HUDEP-2 (cell line): ENCODE data around the gene FH.

ENCODE experiments used
- DNase-seq, 76 experiments: peaks; one replicate each; lab custom pipeline; 2025; ENCODE audit not compliant: unreplicated experiment in 76 of 76; lab: John Stamatoyannopoulos, UW

The FH gene

DNA sequence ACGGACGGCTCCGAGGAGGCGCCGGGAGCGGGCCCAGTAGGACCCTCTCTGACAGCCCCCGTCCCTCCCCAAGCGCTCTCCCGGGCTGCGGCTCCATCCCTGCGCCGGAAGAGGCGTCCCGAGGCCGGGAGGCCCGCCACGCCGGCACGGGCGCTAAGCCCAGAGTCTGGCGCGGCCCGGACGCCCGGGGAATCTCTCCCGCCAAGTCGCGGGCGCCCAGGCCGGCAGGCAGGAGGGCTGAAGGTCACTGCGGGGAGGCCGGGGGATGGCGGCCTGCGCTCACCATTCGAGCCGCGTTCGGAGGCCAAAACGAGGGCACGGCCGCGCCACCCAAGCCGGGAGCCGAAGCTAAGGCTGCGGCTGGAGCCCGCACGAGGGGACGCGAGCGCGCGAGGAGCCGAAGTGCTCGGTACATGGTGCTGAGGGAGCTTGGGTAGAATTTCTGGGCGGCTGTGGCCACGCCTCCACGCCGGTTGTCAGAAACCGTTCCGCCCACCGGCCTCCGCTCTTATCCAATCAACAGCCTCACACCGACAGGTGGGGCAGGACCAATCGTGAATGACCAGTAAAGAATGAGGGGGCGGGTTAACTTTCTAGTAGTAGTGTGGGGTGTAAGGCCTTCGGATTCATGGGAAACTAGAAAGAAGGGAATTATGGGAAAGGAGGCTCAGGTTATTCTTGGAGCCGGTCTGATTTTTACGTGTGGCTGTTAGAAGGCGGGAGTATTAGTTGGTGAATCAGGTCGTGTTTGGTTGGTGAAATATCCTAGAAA is at the start of gene FH:
Gene FH (minus strand): TSS at position 448 of the 772 bp plus-strand sequence. CDS start 33 bp downstream, at position 415.
- peak; percentile 5 to 98 (median 90) for DNase-seq

DNA sequence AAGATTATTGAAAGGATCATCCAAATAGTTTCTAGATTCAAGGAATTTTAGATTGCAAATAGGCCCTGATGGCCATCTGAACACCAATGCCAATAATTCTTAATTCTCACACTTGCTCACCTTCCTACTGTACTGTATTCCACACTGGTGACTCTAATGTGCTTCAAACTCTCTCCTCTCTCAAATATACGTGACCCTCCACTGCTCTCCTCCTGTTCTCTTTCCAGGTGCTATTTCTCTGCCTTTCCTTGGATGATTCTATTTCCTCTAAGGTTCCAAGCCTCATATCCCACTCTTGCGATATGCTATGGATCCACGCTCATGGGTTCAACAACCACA is 41.3 kb upstream of the FH start:
- DNase-seq, result no peak

DNA sequence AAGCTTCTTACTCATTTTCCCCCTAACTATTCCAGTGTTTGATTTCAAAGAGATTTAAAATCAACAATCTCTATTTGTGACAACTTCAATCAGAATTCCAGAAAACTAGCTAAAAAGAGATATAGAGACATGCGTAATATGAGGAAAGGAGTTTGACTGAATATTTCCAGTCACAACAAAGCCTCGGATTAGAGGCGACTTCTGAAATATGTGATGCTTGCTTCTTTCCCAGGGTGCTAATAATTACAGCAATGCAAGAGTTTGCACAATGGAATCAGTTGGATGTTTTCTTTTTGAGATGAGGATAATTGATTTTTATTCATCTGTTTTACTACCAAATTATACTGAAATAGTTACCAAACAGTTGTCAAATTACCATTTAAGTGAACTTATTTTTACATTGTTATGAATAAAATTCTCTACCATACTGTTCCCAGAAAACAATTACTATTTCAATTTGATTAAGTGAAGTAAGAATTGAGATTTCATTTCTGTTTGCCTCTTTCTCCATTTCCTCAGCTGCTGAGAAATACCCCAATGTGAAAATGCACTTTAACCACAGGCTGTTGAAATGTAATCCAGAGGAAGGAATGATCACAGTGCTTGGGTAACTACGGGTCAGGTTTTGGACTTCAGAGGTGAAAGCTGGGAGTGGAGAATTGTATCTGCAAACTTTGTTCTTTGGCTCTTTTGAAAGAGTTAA is 40.7 kb upstream of the FH start:
- DNase-seq, result no peak

DNA sequence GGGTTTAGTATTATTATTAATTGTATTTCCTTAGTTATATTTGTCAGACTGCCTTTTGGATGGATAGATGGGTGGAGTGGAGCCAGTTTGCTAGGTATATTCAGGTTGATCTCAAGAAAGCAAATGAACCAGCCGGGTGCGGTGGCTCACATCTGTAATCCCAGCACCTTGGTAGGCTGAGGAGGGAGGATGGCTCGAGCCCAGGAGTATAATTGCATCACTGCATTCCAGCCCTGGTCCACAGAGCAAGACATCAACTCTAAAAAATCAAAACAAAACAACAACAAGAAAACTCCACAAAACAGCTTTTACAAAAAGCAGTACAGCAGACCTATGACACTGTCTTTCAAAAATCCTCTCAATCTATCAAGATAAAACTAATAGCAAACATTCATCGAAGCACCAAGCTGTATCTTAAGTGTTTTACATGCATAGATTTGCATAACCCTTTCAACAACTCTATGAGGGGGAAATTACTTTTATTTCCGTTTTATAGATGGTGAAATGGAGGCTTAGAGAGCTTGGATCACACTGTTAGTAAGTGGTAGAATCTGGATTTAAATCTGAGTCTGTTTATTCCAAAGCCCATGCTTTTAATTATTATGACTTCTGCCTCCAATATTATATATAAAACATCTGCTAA is 38.1 kb upstream of the FH start:
- DNase-seq, result no peak

DNA sequence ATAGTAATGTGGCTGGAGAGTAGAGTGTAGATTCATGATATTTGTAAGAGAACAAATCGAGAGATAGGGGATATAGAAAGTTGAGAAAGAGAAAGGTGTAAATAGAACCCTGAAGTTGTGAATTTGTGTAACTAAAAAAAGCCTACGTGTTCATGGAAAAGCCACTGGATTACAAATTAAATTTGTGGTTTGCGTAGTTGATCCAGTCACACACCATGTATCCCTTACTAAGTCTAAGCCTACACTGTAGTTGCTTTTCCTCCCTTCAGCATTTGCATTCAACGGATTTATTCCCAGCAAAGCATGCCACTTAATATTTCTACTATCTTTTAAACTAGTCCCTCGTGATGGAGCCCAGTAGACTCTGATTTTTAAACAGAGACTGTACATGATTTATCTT is 37.5 kb upstream of the FH start:
- DNase-seq, result no peak

DNA sequence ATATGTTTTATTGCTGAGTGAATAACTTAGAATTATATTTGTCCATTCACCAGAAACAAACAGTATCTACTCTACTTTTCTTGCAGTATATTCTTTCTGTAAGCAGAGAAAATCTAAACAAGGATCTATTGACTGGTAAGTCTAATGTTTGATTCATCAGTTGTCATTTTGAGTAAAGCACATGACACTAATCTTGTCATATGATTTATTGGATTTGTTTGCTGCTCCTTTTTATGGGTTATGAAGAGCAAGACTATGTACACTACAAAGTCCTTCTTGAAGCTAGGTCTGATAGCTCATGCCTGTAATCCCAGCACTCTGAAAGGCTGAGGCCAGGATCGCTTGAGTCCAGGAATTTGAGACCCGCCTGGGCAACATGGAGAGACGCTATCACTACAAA is 36.0 kb upstream of the FH start:
- no peak for DNase-seq

DNA sequence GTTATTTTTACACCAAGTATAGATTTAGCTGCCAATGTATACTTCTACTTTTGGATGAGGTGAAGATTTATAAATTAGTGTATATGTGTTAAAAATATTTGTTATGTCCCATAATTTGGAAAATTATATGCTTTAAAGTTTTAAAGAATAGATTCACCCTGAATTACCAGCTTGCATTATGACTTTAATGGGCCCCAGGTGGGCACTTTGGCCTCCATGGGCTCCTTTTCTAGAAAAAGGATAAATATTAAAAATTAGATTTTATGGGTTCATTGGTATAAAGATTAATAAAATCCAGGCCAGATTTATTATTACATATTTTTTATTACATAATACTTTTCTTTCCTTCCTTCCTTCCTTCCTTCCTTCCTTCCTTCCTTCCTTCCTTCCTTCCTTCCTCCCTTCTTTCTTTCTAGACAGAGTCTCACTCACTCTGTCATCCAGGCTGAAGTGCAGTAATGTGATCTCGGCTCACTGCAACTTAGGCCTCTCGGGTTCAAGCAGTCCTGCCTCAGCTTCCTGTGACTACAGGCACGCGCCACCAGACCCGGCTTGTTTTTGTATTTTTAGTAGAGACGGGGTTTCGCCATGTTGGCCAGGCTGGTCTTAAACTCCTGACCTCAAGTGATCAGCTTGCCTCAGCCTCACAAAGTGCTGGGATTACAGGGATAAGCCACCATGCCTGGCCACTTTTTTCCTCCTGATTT is 34.5 kb upstream of the FH start:
- DNase-seq, result no peak

DNA sequence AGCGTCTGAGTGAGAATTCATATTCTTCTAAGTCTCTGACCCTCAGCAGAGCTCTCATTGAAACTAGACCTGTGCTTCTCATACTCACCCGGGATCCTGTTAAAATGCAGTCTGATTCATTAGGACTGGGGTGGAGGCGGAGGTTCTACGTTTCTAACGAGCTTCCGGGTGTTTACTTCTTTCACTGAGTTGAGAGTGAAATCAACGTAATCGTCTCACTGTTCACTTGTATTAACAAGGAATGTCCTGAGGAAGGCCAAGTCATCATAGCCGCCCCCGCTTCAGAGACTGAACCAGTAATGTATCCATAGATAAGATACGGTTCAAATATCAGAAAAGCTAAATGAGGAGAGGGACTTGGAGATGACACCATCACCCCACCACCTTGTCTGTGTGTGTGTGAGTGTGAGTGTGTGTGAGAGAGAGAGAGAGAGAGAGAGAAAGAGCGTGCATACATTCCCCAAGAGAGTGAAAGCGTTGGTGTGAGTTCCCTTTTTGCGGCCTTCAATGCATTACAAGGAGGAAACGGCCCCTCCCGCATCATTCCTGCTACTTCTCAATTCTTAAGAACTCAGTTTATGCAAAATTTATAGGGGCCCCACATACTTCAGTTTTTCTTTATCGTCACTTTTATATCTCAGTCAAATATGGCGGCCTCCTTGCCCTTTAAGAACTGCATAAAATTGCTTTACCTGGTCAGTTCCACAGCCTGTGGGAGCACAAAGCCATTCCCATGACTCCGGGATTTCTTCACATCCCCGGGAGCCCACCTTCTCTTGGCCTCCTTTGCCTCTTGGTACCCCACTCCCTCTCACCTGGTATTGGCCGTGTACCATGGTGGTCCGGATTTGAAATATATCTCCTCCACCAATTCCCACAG is 32.4 kb upstream of the FH start:
- DNase-seq, result no peak

DNA sequence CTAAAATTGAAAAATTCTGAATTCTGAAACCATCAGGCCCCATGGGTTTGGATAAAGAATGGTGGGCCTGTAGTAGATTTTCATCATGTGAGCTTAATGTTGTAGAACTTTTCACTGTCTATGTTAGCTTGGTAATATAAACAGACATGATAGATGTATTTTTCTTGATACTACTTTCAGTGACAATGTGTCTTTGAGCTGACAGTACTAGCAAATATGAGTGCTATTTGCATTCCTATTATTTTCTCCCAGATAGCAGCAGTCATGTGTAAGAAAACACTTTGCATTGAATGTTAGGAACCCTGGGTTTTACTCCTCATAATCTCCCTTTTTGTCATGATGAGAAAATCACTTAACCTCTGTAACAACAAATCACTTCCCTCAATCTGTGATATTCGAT is 30.8 kb upstream of the FH start:
- no peak for DNase-seq

DNA sequence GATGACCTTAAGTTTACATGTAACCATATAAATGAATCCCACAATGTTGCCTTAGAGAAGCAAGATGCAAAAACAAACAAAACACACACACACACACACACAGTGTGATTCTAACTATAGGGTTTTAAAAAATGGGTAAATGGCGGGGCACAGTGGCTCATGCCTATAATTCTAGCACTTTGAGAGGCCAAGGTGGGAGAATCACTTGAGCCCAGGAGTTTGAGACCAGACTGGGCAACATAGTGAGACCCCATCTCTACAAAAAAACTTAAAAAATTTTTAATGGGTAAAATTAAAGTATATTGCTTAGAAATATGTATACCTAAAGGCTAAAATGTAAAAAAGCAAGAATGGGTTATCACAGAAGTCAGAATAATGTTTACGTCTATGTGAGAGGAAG is 28.5 kb upstream of the FH start:
- no peak for DNase-seq

DNA sequence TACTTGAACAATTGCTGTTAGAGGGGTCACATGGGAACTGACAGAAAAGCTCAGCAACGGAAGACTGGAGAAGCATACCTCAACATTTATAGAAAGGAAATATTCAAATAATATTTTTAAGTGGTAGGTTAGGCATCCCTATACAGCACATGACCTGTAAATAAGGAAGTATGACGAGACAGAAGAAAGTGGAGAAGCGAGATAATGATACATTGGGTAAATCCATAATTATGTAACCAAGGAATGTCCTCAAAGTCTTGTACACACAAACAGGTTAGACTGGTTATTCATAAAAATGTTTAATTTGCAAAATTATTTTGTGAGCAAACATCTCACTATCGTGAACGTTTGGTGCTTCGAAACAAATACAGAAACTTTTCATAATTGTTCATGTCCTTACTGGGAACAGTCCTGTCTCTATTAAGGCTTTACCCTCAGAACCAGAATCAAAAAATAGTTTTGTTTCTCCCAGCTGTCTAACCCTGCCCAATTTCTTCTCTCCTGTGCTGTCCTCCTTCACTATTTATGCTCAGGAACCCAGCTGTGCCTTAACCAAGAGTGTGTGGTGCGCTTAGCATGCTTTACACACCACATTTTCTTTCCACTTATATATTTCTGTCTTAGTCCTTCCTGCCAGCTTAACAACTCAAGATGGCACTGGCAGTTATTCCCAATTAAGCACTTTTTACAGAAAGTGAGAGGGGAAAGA is 22.8 kb upstream of the FH start:
- no peak for DNase-seq

DNA sequence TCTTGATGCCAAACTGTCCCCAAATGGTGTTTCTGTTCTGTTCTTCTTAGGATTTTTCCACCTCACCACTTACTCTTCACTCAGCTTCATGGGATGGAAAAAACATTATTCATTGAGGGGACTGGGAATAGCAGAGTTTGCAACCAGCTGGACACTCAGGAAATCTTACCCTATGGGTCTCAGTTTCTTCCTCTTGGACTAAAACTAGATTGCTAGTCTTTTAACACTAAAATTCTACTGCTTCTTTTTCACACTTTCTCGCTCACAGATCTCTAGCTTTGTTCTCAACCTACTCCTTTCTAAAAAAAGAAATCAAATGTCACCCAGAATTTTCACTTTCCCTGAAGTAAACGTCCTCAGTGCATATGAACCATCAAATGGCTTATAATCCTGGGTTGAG is 17.4 kb upstream of the FH start:
- no peak for DNase-seq

DNA sequence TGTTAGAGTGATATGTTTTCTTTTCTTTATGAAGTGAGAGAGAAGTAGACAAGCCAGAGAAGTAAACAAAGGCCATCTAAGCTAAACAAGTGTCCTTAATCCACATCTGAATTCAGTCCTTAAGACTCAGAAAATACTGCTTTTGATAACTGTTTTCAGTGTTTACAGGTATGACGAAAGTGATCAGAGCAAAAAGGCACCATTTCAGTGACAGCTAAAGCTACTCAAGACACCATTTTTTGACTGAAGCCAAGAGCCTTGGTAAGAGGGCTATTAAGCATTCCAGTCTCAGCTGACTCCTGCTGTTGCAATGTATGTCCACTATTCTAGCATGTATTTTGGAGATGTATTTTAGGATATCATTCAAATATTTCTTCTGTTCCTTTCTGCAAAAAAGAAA is 16.7 kb upstream of the FH start:
- no peak for DNase-seq

DNA sequence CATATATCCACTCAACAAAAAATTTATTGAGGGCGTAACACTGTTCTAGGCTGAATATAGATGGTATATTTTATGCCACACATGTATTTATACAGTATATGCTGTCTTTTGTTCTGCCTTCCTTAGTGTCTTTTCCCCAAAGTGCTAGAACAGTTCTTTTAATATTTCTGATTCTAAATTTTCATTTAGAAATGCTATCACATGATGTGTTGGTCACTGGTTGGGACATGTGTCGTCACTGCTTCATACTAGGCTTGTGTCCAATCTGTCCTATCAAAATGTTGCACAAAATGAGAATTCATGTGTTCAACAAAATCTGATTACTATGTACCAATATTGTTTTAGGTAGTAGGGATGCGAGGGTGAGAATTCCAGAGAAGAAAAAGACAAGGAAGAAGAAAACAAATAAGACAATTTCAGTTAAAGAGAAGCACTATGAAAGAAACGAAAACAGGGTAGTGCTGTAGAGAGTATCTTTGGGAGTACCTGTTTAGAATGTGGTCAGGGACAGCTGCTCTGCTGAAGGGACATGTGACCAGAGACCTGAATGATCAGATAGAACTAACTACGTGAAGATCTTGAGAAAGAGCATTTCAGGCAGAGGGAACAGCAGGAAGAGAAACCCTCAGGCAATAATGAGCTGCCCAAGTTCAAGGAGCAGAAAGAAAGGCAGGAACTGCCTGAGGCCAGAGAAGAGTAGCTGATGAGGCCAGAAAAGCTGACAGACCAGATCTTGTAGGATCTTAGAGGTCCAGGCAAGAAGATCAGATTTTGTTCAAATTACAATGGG is 14.0 kb upstream of the FH start:
- DNase-seq, result no peak

DNA sequence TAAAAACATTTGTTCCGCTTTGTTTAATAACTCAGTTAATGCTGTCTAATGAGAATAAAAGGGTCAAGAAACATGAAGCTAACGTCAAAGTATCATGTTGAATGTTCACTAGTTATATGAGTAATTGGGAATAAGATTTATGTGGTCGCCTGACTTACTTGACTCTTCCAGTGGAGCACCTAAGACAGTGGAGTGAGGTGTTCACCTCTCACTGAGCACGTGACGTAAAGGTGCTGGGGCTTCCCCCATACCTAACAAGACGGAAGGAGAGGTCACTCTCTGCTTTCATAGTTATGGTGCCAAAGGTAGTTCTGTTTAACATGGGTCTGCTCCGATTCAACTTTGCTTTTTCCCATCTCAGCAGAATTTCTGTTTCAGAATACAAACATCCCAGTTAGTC is 13.3 kb upstream of the FH start:
- no peak for DNase-seq

DNA sequence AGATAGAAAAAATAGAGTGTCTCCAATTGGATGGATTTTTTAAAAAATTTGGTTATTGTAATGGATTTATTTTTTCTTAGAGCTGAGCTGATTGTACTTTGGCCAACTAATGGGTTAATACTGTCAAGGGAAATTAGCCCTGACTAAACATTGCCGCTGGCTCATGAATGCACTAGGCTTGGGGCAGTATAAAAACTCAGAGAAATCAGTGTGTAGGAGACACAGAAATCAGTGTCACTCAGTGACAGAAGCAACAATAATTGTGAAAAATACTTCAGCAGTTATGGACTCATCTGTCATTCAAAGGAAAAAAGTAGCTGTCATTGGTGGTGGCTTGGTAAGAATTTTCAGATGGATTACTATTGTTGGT is 12.6 kb upstream of the FH start, which contains the start of gene KMO:
Gene KMO (plus strand): TSS at position 217 of the 370 bp plus-strand sequence. CDS start 67 bp downstream, at position 284.
- no peak for DNase-seq

DNA sequence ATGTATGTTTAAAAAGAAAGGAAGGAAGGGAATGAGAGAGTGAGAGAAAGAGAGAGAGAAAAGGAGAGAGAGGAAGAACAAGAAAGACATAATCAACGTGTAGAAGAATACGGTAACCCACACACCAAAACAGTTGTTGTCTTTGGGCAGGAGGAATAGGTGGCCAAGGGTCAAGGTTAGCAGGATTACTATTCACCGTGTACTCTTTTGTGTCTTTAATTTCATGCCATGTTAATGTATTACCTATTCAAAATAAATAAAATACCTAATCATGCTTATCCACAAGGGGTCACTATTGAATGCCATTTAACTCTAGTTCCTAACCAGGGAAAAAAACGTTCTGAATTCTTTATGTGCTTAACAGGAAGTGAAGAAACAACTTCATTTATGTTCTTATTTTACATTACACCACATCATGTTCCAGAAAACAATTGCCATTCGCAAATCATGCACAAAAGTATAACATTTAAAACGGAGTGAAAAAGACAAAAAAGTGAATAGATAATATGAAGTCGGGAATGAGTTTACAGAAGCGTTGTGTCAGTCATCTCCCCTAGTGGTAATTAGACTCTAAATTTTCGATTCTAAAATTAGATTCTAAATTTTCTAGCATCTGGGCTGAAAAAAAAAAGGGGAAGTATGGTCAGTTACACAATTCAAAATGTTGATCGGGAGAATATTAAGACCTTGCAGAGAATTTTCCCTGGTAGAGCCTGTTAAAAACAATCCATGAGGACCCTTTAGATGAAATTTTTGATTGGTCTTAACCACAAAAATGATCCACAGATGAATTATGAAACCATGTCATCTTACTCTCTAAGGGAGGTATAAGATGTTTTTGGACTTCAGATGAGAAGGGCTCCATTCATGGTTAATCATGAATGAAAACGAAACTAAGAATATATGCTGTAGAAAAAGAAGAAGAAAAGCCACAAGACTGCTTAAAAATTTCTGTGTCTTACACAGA is 11.9 kb upstream of the FH start:
- peak in 34 of 76 experiments; percentile 13 to 76 (median 50) for DNase-seq

DNA sequence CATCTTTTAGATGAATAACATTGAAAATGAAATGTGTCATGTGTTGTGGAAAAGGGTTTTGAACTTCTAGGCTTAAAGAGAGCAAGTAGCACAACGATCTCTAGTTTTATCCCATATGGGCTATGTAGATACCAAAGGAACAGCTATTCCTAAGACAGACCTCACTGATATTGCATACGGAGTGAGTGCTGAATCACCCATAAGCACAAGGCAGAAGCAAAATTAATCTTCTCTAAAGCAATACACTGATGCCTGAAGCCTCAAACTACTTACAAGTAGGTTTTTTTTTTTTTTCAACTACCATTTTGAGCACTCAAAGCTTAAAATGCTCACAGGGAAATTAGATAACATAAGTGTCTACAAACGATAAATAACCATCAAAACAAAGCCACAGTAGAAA is 7.6 kb upstream of the FH start:
- DNase-seq, result peak in 1 of 76 experiments; percentile 6
